H1 (cell line): ENCODE data around the gene GLTPD2. TPM values are rescaled to one million over a fixed set of nuclear protein-coding genes. Genes with fewer than 3 reads are reported as not detected.

ENCODE experiments used
- CTCF ChIA-PET: fragments of 300-600 bp; sonication (Branson Sonifier 250); formaldehyde crosslinking; loops from one replicate; lab custom pipeline; 2021; ENCODE audit not compliant: partially characterized antibody; lab: Charles Lee
- POLR2A ChIA-PET: fragments of 300-600 bp; sonication (Branson Sonifier 250); formaldehyde crosslinking; loops from one replicate; lab custom pipeline; 2021; ENCODE audit warnings: inconsistent platforms; ENCODE audit not compliant: partially characterized antibody; lab: Charles Lee
- DNase-seq, 2 experiments: peaks; one replicate each; pipeline versions ENCODE4 v3.0.0 to v3.0.0-alpha.2; 2010 to 2022; ENCODE audit warnings: low spot score in 2 of 2, low read depth in 1 of 2, mixed read lengths in 1 of 2
- FAIRE-seq: peaks from 2 replicates; lab custom pipeline; 2011; peaks lifted over from hg19 to GRCh38; lab: Jason Lieb, UNC
- H2AFZ ChIP-seq: 2 replicates; pipeline ENCODE4 v1.8.1; 2012; ENCODE audit warnings: low read length, inconsistent platforms
- H2AK5ac ChIP-seq: 2 replicates; pipeline ENCODE4 v1.6.1; 2013; ENCODE audit warnings: low read depth, low read length
- H2BK120ac ChIP-seq: replicated peaks from 2 replicates; pipeline ENCODE3; 2013; ENCODE audit warnings: low read depth, low read length, inconsistent platforms
- H2BK12ac ChIP-seq: 2 replicates; pipeline ENCODE4 v1.6.1; 2013; ENCODE audit warnings: low read depth, low read length
- H2BK15ac ChIP-seq: 2 replicates; pipeline ENCODE4 v1.6.1; 2013; ENCODE audit warnings: low read length
- H2BK20ac ChIP-seq: 2 replicates; pipeline ENCODE4 v1.6.1; 2013; ENCODE audit warnings: low read length
- H2BK5ac ChIP-seq: 2 replicates; pipeline ENCODE4 v1.6.1; 2013; ENCODE audit warnings: low read depth, low read length
- H3K14ac ChIP-seq: 2 replicates; pipeline ENCODE4 v1.6.1; 2013; ENCODE audit warnings: inconsistent platforms; ENCODE audit not compliant: insufficient read length
- H3K18ac ChIP-seq: 2 replicates; pipeline ENCODE4 v1.6.1; 2013; ENCODE audit warnings: low read length; ENCODE audit errors: extremely low read depth
- H3K23ac ChIP-seq: 2 replicates; pipeline ENCODE4 v1.6.1; 2013; ENCODE audit warnings: inconsistent platforms; ENCODE audit not compliant: insufficient read length
- H3K23me2 ChIP-seq: 2 replicates; pipeline ENCODE4 v1.6.1; 2013; ENCODE audit warnings: low read depth, low read length
- H3K27ac ChIP-seq: 2 replicates; pipeline ENCODE4 v1.6.1; 2011; ENCODE audit warnings: low read depth, low read length, inconsistent platforms
- H3K27me3 ChIP-seq, 4 experiments: replicated peaks in 1 of 4; 1 replicate in 1 of 4; 2 replicates in 3 of 4; pipeline versions ENCODE4 v1.6.1 to v1.8.1; 2011 to 2013; ENCODE audit warnings: low read length in 3 of 4, mild to moderate bottlenecking in 3 of 4, inconsistent platforms in 2 of 4, mixed read lengths in 2 of 4, moderate library complexity in 1 of 4; ENCODE audit not compliant: control insufficient read depth in 3 of 4, insufficient read depth in 3 of 4; ENCODE audit errors: extremely low read depth in 1 of 4
- H3K36me3 ChIP-seq, 4 experiments: 2 replicates each; pipeline versions ENCODE4 v1.6.1 to v1.8.1; 2011 to 2013; ENCODE audit warnings: mild to moderate bottlenecking in 4 of 4, low read length in 3 of 4, moderate library complexity in 2 of 4, control low read depth in 1 of 4, inconsistent platforms in 1 of 4; ENCODE audit not compliant: insufficient read depth in 4 of 4, control insufficient read depth in 2 of 4
- H3K4ac ChIP-seq: replicated peaks from 2 replicates; pipeline ENCODE3; 2013; ENCODE audit warnings: low read length, low read depth, mixed read lengths, inconsistent platforms; ENCODE audit not compliant: insufficient read length
- H3K4me1 ChIP-seq, 4 experiments: replicated peaks in 1 of 4; 1 replicate in 1 of 4; 2 replicates in 3 of 4; pipeline versions ENCODE4 v1.6.1 to v1.8.1; 2011 to 2013; ENCODE audit warnings: low read length in 3 of 4, inconsistent platforms in 2 of 4, mixed read lengths in 1 of 4; ENCODE audit not compliant: insufficient read depth in 4 of 4, control insufficient read depth in 3 of 4
- H3K4me2 ChIP-seq, 2 experiments: 2 replicates each; pipeline versions ENCODE4 v1.6.1 to v1.8.1; 2011 to 2013; ENCODE audit warnings: low read depth in 2 of 2, low read length in 2 of 2, control low read depth in 1 of 2, inconsistent platforms in 1 of 2, mild to moderate bottlenecking in 1 of 2; ENCODE audit not compliant: insufficient read depth in 1 of 2
- H3K4me3 ChIP-seq, 4 experiments: fragments of 200-600, 300-600 bp in 1 of 4; sonication (generic), shearing (Covaris generic), sonication (Bioruptor Twin) in 1 of 4; 2 replicates each; pipeline versions ENCODE4 v1.5.1 to v1.8.1; 2011 to 2016; ENCODE audit warnings: low read length in 4 of 4, low read depth in 3 of 4, control low read depth in 2 of 4, inconsistent platforms in 2 of 4, mild to moderate bottlenecking in 2 of 4, mixed read lengths in 1 of 4, moderate library complexity in 1 of 4; ENCODE audit not compliant: insufficient read depth in 2 of 4; ENCODE audit errors: extremely low read depth in 1 of 4
- H3K56ac ChIP-seq: replicated peaks from 2 replicates; pipeline ENCODE3; 2013; ENCODE audit warnings: low read depth, mild to moderate bottlenecking, mixed read lengths, low read length, inconsistent platforms; ENCODE audit not compliant: insufficient read length
- H3K79me1 ChIP-seq: 2 replicates; pipeline ENCODE4 v1.6.1; 2013; ENCODE audit warnings: low read depth, low read length, control low read depth
- H3K79me2 ChIP-seq, 2 experiments: 2 replicates each; pipeline versions ENCODE4 v1.6.1 to v1.8.1; 2012 to 2013; ENCODE audit warnings: low read length in 2 of 2, mild to moderate bottlenecking in 2 of 2, inconsistent platforms in 1 of 2; ENCODE audit not compliant: insufficient read depth in 2 of 2, control insufficient read depth in 1 of 2
- H3K9ac ChIP-seq, 4 experiments: replicated peaks in 1 of 4; 1 replicate in 1 of 4; 2 replicates in 3 of 4; pipeline versions ENCODE4 v1.6.1 to v1.8.1; 2011 to 2013; ENCODE audit warnings: low read depth in 3 of 4, low read length in 3 of 4, control low read depth in 2 of 4, mild to moderate bottlenecking in 2 of 4, moderate library complexity in 2 of 4, inconsistent platforms in 1 of 4; ENCODE audit errors: extremely low read depth in 1 of 4
- H3K9me3 ChIP-seq, 2 experiments: 2 replicates each; pipeline versions ENCODE4 v1.6.1 to v1.8.1; 2012 to 2013; ENCODE audit warnings: mild to moderate bottlenecking in 2 of 2, moderate library complexity in 2 of 2, control low read depth in 1 of 2, inconsistent platforms in 1 of 2, low read depth in 1 of 2, low read length in 1 of 2, mixed read lengths in 1 of 2; ENCODE audit not compliant: insufficient read depth in 2 of 2
- H4K20me1 ChIP-seq, 2 experiments: replicated peaks in 1 of 2; 2 replicates each; pipeline versions ENCODE3 to v1.8.1; 2011 to 2013; ENCODE audit warnings: inconsistent platforms in 2 of 2, low read length in 2 of 2, mild to moderate bottlenecking in 1 of 2; ENCODE audit not compliant: insufficient read depth in 2 of 2, control insufficient read depth in 1 of 2
- H4K5ac ChIP-seq: 2 replicates; pipeline ENCODE4 v1.6.1; 2013; ENCODE audit warnings: low read length, low read depth, mixed read lengths, inconsistent platforms; ENCODE audit not compliant: insufficient read length
- H4K8ac ChIP-seq: 2 replicates; pipeline ENCODE4 v1.8.0; 2013; ENCODE audit warnings: mild to moderate bottlenecking, moderate library complexity, low read length, inconsistent platforms; ENCODE audit not compliant: insufficient read depth; ENCODE audit errors: extremely low read depth
- H4K91ac ChIP-seq: replicated peaks from 2 replicates; pipeline ENCODE3; 2013; ENCODE audit warnings: low read length, mixed read lengths, inconsistent platforms; ENCODE audit not compliant: insufficient read length
- SIX5 ChIP-seq: IDR thresholded peaks from 2 replicates; pipeline ENCODE4 v1.6.1; 2011; ENCODE audit warnings: mild to moderate bottlenecking, low read depth, low read length
- SP1 ChIP-seq: IDR thresholded peaks from 2 replicates; pipeline ENCODE4 v1.6.1; 2011; ENCODE audit warnings: low read depth, low read length
- SUZ12 ChIP-seq: fragments of 200-600 bp; sonication (generic); IDR thresholded peaks from 2 replicates; pipeline ENCODE4 v1.6.1; 2012; ENCODE audit warnings: mild to moderate bottlenecking, inconsistent platforms, low read length, moderate library complexity, mixed read lengths
- WGBS, 2 experiments: shearing (Covaris generic) in 1 of 2; methylation state at CpG; one replicate each; pipeline versions ENCODE4 v1.1.6 to v1.1.7; 2013 to 2015; ENCODE audit warnings: low lambda C conversion rate in 2 of 2, mixed read lengths in 2 of 2, inconsistent platforms in 1 of 2, low coverage in 1 of 2, missing lambda C conversion rate in 1 of 2; ENCODE audit not compliant: insufficient replicate concordance in 2 of 2, insufficient coverage in 1 of 2, insufficient read length in 1 of 2; ENCODE audit errors: extremely low coverage in 1 of 2, missing lambda C conversion rate in 1 of 2; 5-methylcytosine and 5-hydroxymethylcytosine counted together
- polyA plus RNA-seq, 7 experiments: library from polyadenylated mRNA; depleted of rRNA in 3 of 7; stranded (reverse) in 5 of 7; unstranded in 2 of 7; fragments of >200 nt in 5 of 7; fragments of 200-250 nt in 2 of 7; gene quantifications; 1 replicate in 5 of 7; 2 replicates in 1 of 7; 4 replicates in 1 of 7; pipeline versions ENCODE4 v1.2.1 to v1.2.3, GENCODE V29; 2011 to 2013; ENCODE audit warnings: missing spikeins in 2 of 7, mixed read lengths in 2 of 7
- total RNA-seq: library from RNA; stranded (reverse); fragmentation: NEBNext Ultra II Directional; extraction: Animal tissue kit (Norgen Biotek cat#: 25700); gene quantifications from 2 replicates; pipeline ENCODE4 v1.2.1, GENCODE V29; 2021

The GLTPD2 gene
- total and polyA plus RNA-seq, 2 of the 8 experiments (the other 6 are each of a cell fraction or from before 2014, with no cell fraction given) = not detected

DNA sequence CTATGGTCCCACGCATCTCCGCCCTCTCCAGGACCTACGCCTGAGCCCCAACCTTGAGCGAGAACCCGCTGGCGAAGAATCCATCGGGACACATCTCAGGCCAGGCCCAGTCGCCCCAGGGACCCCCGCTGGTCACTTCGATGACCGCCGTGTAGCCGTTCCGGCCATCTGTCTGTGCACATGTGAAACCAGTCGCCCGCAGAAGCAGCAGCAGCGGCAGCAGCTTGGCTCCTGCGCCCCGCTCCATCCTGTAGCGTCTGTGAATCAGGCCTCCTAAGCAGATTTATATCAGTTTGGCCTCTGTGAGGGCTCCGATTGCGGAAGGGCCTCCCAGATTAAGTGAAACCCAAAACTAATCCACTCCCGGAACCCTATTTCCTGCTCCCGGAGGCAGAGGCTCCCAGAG lies 2.7 kb upstream of the GLTPD2 start, which contains the start of gene VMO1:
VMO1 (minus strand) TSS at position 259 of the 406 bp plus-strand sequence; CDS start at position 247, 12 bp downstream.
- H3K27ac ChIP-seq = no peak within 1 kb of the TSS
- no peak within 1 kb of the TSS for H3K4me2 ChIP-seq
- no peaks in the 10 kb centered on the region for H3K79me1 ChIP-seq
- H3K4me1 ChIP-seq = peaks cover 0 to 15% (median 8%) of the 10 kb centered on the region in 4 experiments; a peak in 5 of 7 replicates
- no peak within 1 kb of the TSS for H3K23ac ChIP-seq
- H3K4me3 ChIP-seq = no peak within 1 kb of the TSS
- peaks cover 17% of the 10 kb centered on the region for H3K23me2 ChIP-seq
- H3K9me3 ChIP-seq = no peaks in the 10 kb centered on the region
- FAIRE-seq (no peak), DNase-seq (no peak)
- no peak within 1 kb of the TSS; the same call in 1 of the 2 replicates for H3K18ac ChIP-seq
- no peak within 1 kb of the TSS for H2AFZ ChIP-seq
- peak within 1 kb of the TSS; percentile 72; the same call in 1 of the 2 replicates for H2BK15ac ChIP-seq
- no peak within 1 kb of the TSS for H4K91ac ChIP-seq
- peak within 1 kb of the TSS; percentile 97 for H2BK12ac ChIP-seq
- H2BK5ac ChIP-seq = no peak within 1 kb of the TSS
- no peak within 1 kb of the TSS for H2BK20ac ChIP-seq
- no peak within 1 kb of the TSS for H3K14ac ChIP-seq
- CTCF ChIA-PET = interaction anchor here (0.7 to 4.8 kb wide), 12 partner anchors 8 to 119 kb away, joined by 3 to 27 read pairs (median 4); no protein-coding TSS in a partner anchor
- H3K56ac ChIP-seq = no peak within 1 kb of the TSS
- no peak within 1 kb of the TSS for H4K5ac ChIP-seq
- H2AK5ac ChIP-seq = no peak within 1 kb of the TSS; the same call in 1 of the 2 replicates
- no peak within 1 kb of the TSS for H2BK120ac ChIP-seq
- H3K79me2 ChIP-seq = no peaks in the 10 kb centered on the region
- peaks cover 3 to 29% (median 18%) of the 10 kb centered on the region in 4 experiments; a peak in 6 of 7 replicates for H3K27me3 ChIP-seq
- peak within 1 kb of the TSS; percentile 11; the same call in 1 of the 2 replicates for H4K8ac ChIP-seq
- POLR2A ChIA-PET = interaction anchor here (1.3 to 1.6 kb wide), 2 partner anchors 14 to 123 kb away, joined by 3 to 5 read pairs; partner anchors contain the start of gene TM4SF5
- H3K4ac ChIP-seq = no peak within 1 kb of the TSS
- 91% methylated on average over 24 of the region's 24 CpGs; no CpG with 5 or more reads in 1 of the 2 experiments for WGBS, 2 experiments
- H3K9ac ChIP-seq = no peak within 1 kb of the TSS
- TF ChIP-seq SUZ12 (no peak), SIX5 (no peak), SP1 (no peak)
- H4K20me1 ChIP-seq = peaks cover 0 to 2% of the 10 kb centered on the region in 2 experiments
- H3K36me3 ChIP-seq = no peaks in the 10 kb centered on the region
